ENCODE results near the gene ASCL5. TPM values are rescaled to one million over a fixed set of nuclear protein-coding genes. Genes with fewer than 3 reads are reported as not detected.

Gene ASCL5
- total and polyA plus RNA-seq, 9 of the 15 experiments (the other 6 are each of a cell fraction or from before 2014, with no cell fraction given): 0.09 TPM; not detected in 8

- FAIRE-seq: no peak
Observed at GRCh38 chr1:201094832-201095231, 32.2 kb downstream of the ASCL5 start.

More at GRCh38 chr1:201094832-201095231, 32.2 kb downstream of the ASCL5 start:
- no peak overlapping the region for H3K4me3 ChIP-seq
- intact Hi-C loops (cut with micrococcal nuclease) (no loop called here), in situ Hi-C loops (cut with MboI) (no loop called here)
- POLR2A ChIA-PET: interaction anchor here (0.5 to 0.9 kb wide), 2 partner anchors 17 to 90 kb away, joined by 3 read pairs; no protein-coding TSS in a partner anchor
- no peaks in the 10 kb centered on the region for H3K79me2 ChIP-seq (ENCODE audit: control insufficient read depth, insufficient read depth, low read length)
- H3K36me3 ChIP-seq (ENCODE audit: control insufficient read depth, insufficient read depth, low read length): no peaks in the 10 kb centered on the region
- H3K9me3 ChIP-seq (replicated peaks; ENCODE audit: control insufficient read depth, insufficient read depth, low read depth, low read length): no peaks in the 10 kb centered on the region
- no peak for TF ChIP-seq POLR3A (IDR thresholded peaks at IDR 0.05; ENCODE audit: borderline replicate concordance, extremely low read depth, insufficient read depth, insufficient read length)
- TF ChIP-seq MTA1 (IDR thresholded peaks at IDR 0.05; ENCODE audit: borderline replicate concordance): no peak
- TF ChIP-seq NKRF (IDR thresholded peaks at IDR 0.05; ENCODE audit: borderline replicate concordance): no peak
- no peak for TF ChIP-seq PTTG1 (tag; IDR thresholded peaks at IDR 0.05; ENCODE audit: low read depth)
- no peak for TF ChIP-seq FOXA3 (CRISPR knock-in tag; conservative IDR thresholded peaks at IDR 0.05 in 1 of 2, IDR thresholded peaks at IDR 0.05 in 1 of 2)
- no peak for TF ChIP-seq ZNF584 (CRISPR knock-in tag; IDR thresholded peaks at IDR 0.05; ENCODE audit: low read depth)
- no peak for TF ChIP-seq IRF1 (CRISPR knock-in tag; IDR thresholded peaks at IDR 0.05; ENCODE audit: borderline replicate concordance)
- no peak for TF ChIP-seq ZNF175 (CRISPR knock-in tag; IDR thresholded peaks at IDR 0.05; ENCODE audit: low read depth)
- TF ChIP-seq GTF2F1 (IDR thresholded peaks at IDR 0.05; ENCODE audit: low read depth, low read length): no peak
- no peak for TF ChIP-seq ARHGAP35 (IDR thresholded peaks at IDR 0.05; ENCODE audit: partially characterized antibody)
- TF ChIP-seq RAD21 (CRISPR knock-in tag; conservative IDR thresholded peaks at IDR 0.05 in 1 of 2, IDR thresholded peaks at IDR 0.05 in 1 of 2): no peak
- TF ChIP-seq POLR2AphosphoS5 (IDR thresholded peaks at IDR 0.05; ENCODE audit: control insufficient read depth, insufficient read depth, low read depth, low read length): no peak
- TF ChIP-seq ELK3 (CRISPR knock-in tag; IDR thresholded peaks at IDR 0.05): no peak
- TF ChIP-seq FOXJ2 (tag; IDR thresholded peaks at IDR 0.05): no peak
- no peak for TF ChIP-seq EHMT2 (IDR thresholded peaks at IDR 0.05)
- TF ChIP-seq DPF2 (IDR thresholded peaks at IDR 0.05): no peak
- TF ChIP-seq ESRRA (IDR thresholded peaks at IDR 0.05; ENCODE audit: borderline replicate concordance, low read depth): no peak
- no peak for TF ChIP-seq ELF1 (tag; IDR thresholded peaks at IDR 0.05)
- no peak overlapping the region for H3K27ac ChIP-seq (ENCODE audit: extremely low read depth, low read depth, low read length)
- no peak for DNase-seq (ENCODE audit: extremely low read depth in 1 of 4, low spot score in 3 of 4)
- H3K27me3 ChIP-seq (ENCODE audit: control insufficient read depth in 2 of 2, insufficient read depth in 2 of 2, low read length in 2 of 2): peaks cover 61 to 87% of the 10 kb centered on the region in 2 experiments
- H4K20me1 ChIP-seq (replicated peaks; ENCODE audit: control insufficient read depth, insufficient read depth, low read length): peaks cover 10% of the 10 kb centered on the region; the same call in 1 of the 2 replicates
- no peak overlapping the region for H2AFZ ChIP-seq (ENCODE audit: low read depth, low read length)
- BruUV-seq (replicated peaks): no TSS peak
- H3K9me1 ChIP-seq (ENCODE audit: control insufficient read depth, insufficient read depth, low read length): no peaks in the 10 kb centered on the region
- H3K9ac ChIP-seq (ENCODE audit: insufficient read depth in 1 of 2, low read depth in 2 of 2, low read length in 2 of 2): no peak overlapping the region
- H3K4me1 ChIP-seq (replicated peaks in 1 of 2; ENCODE audit: control insufficient read depth in 2 of 2, insufficient read depth in 2 of 2, low read length in 2 of 2): no peaks in the 10 kb centered on the region
- CTCF ChIA-PET (ENCODE audit: low intra/inter-chr PET ratio): no interaction called here
- 0% methylated on average over 4 of the region's 4 CpGs for WGBS (ENCODE audit: insufficient coverage, low coverage, missing lambda C conversion rate)
- ATAC-seq: no peak
- H3K4me2 ChIP-seq (ENCODE audit: insufficient read depth, low read length): no peak overlapping the region

Measured in K562 (cell line).